NK-92 (cell line): ENCODE results near the gene NRROS.

Source experiments
- DNase-seq: peaks from one replicate; lab custom pipeline; 2025; ENCODE audit not compliant: unreplicated experiment; lab: John Stamatoyannopoulos, UW

NRROS gene

DNA sequence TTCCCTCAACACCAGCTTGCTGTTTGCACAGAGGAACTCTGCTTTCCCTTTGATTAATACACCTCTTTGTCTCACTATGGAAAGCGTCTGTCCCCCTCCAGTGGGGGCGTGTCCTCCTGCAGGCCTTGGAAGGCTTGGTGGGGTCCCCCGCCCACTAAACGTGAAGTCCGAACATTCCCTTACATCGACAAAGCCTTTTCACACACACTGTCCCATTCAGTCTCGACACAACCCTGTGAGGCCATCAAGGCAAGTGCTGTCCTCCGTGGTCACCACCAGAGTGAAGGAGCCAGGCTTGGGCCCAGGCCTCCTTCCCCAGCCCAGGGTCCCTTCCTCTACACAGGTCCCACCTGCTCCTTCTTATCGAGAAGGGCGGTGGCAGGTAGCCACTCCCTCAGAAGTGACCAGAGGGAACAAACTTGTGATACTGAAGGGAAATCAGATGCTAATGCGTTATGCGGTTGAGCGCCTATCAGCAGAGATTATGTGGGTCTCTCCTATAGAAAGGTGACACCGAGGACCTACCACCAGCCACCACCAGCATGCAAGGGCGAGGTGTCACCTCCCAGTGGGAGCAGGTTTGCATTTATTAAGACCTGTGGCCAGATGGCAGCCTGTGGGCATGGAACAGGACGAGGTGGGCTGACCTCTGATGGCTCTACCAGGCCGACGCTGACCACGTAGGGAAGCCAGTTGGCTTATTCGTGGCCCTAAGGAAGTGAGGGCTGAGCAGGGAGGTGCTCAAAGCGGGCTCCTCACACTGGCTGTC, 6.6 kb downstream of the NRROS start:
- DNase-seq: no peak

DNA sequence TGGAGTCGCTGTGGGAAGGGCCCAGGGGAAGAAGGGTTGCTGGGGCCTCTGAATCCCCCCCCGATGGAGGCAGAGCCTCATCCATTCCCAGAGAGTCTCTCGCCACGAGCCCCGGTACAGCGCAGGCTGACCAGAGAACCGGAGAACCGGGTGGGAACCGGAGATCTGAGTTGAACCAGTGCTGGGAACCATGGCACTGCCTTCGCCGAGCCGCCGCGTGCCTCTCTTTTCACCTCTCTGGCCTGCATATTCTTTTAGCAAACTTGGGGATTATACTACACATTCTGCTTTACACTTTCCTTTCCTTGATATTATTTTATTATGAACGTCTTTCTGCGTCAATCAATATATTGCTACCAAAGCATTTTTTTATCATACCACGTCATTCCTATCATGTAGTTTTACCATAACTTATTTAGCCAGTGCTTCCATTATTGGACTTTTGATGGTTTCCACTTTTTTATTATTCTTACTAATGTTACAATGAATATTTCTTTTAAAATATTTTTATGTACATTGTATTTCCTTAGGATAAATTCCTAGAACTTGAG, 7.2 kb downstream of the NRROS start:
- DNase-seq: no peak

DNA sequence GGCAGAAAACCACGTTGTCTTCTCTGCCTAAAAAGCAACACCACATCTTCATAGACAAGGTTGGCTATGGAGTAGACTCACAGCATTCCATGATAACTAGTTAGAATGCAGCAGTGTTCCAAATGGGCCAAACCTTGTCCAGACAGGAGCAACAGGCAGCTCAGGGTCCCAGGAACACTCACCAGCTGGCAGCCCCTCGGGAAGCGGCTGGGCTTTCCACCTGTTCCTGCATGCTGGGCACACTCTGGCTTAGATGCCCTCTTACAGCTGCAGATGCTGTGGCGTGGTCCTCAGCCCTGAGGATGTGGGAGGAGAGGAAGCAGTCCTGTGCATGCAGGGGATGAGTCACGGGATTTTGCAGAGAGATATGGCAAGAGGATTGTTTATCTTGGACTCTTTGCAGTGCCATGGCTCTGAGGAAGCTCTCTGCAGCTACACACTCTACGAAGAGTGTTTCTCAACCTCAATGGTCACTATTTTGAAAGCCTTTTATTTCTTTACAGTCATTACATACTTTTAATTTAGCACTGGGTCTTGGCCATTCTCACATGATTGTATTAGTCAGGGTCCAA, 11.3 kb downstream of the NRROS start:
- no peak for DNase-seq

DNA sequence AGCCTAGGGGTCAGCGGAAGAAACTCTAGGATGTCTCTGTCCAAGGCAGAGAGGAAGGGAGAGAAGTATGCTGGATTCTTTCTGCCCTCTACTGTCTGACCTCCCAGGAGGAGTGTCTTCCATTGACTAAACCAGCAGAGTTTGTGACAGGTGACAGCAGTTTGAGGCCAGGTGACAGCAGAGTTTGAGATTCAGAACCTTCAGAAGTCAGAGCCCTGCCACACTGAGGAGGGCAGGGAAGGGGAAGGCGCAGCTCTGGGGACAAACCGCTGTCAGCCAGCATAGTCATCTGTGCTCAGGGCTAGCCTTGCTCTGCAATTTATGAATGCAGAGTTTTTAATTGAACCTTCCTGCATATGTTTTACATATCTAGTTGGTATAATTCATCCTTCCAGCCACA, 12.3 kb downstream of the NRROS start:
- no peak for DNase-seq

DNA sequence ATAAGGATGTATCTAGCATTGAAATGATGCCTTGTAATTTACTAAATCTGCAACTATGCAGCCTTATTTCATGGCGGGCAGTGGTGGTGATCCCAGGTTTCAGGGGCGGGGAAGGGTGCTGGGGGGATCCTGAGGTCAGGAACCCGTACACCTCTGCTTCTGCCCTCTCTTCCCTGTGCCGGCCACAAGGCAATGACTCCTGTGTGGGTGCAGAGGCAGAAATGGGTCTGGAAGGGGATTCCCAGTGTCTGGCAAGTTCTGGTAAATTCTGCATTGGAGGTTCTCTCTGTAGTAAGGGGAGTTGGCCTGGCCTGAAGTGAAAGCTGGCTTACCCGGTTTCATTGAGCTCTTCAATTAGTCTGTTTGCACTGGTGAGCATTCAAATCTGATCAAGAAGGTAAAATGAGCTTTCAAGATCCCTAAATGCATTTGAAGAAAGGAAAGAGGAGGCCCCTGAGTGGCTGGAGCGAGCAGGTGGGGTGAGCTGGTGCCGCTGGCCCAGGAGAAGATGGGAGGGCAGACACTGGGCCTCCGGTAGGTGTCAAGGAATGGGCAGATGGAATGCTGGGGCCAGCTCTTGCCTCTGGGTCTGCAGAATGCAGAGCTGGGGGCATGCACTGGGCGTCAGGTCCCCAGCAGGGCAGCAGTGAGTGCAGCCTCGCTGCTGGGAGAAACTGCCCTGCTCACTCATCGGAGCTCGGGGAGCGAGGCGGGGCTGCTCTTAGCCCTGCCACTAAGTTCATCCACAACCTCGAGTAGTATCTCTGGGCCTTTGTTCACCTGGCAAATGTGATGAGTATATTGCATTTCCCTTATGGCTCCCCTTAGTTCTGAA, 13.7 kb downstream of the NRROS start:
- DNase-seq: no peak

DNA sequence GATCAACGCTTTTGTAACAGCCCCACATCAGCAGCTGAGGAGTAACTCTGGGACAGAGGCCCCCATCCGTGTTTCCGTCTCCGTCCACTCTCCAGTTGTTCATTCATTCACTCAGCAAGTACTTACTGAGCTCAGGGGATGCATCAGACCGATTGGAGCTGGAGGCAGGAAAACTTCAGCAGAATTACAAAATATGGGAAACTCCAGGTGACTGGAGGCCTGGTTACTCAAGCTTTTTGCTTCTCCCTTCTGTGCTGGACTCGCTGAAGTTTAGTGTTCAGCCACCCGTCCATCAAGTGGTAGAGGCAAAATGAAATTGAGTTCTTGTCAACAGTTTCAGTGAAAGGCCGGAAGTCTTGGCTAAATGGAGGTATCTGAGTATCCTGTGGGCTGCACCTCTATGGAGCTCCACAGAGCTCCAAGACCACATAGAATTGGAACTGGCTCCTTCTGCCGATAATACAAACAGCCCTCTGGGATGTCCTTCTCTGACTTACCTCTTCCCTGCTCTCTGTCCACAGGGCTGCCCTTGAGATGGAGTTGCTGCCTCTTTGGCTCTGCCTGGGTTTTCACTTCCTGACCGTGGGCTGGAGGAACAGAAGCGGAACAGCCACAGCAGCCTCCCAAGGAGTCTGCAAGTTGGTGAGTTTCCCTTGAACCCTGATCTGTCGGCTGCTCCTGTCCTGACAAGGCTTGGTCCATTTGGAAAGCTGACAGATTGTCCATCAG, 14.7 kb downstream of the NRROS start:
- no peak for DNase-seq

DNA sequence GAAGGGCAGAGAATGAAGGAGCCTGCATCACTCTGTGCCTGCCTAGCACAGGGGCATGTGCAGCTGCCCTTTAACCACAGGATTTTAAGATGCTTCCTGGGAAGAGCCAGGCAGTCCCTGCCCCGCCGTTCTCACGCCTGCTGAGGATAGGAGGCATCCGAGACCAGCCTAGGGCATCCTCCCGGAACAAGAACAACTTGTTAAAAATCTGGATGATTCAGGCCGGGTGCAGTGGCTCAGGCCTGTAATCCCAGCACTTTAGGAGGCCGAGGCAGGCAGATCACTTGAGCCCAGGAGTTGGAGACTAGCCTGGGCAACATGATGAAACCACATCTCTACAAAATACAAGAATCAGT, 15.2 kb downstream of the NRROS start:
- DNase-seq: no peak

DNA sequence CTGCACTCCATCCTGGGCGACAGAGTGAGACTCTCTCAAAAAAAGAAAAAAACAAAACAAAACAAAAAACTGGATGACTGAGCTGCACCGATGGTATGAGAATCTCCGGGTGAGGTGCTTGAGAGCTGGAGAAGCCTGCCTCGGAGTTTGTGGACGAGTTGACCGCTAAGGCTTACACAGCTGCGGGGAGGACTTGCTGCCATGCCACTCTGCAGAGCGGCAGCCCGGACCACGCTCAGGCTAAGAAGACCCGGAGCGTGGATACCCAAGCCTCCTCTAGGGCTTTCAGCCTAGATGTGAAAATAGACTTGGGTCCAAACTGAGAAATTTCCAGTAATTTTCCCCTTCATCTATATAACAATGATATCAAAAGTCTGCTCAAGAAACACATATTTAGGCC, 16.0 kb downstream of the NRROS start:
- no peak for DNase-seq

DNA sequence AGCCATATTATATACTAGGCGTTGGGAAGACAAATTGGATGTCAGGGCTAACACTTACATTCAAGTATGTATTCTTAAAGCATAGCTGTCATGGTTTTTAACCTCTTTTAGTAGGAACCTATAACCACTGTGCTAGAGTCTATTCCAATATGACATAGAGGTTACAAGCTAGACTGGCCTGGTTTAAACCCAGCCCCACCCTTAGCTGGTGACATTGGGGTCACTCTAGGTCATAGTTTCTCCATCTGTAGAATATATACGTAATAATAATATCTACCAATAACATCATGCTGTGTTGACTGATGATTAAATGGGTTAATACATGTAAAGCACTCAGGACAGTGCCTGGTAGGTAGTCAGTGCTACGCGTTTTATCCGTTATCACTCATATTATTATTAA, 16.7 kb downstream of the NRROS start:
- no peak for DNase-seq

DNA sequence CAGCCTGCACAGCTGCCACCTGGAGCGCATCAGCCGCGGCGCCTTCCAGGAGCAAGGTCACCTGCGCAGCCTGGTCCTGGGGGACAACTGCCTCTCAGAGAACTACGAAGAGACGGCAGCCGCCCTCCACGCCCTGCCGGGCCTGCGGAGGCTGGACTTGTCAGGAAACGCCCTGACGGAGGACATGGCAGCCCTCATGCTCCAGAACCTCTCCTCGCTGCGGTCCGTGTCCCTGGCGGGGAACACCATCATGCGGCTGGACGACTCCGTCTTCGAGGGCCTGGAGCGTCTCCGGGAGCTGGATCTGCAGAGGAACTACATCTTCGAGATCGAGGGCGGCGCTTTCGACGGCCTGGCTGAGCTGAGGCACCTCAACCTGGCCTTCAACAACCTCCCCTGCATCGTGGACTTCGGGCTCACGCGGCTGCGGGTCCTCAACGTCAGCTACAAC, 20.4 kb downstream of the NRROS start:
- DNase-seq: no peak

DNA sequence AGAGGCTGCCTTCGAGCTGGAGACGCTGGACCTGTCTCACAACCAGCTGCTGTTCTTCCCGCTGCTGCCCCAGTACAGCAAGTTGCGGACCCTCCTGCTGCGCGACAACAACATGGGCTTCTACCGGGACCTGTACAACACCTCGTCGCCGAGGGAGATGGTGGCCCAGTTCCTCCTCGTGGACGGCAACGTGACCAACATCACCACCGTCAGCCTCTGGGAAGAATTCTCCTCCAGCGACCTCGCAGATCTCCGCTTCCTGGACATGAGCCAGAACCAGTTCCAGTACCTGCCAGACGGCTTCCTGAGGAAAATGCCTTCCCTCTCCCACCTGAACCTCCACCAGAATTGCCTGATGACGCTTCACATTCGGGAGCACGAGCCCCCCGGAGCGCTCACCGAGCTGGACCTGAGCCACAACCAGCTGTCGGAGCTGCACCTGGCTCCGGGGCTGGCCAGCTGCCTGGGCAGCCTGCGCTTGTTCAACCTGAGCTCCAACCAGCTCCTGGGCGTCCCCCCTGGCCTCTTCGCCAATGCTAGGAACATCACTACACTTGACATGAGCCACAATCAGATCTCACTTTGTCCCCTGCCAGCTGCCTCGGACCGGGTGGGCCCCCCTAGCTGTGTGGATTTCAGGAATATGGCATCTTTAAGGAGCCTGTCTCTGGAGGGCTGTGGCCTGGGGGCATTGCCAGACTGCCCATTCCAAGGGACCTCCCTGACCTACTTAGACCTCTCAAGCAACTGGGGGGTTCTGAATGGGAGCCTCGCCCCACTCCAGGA, 21.1 kb downstream of the NRROS start:
- DNase-seq: no peak

DNA sequence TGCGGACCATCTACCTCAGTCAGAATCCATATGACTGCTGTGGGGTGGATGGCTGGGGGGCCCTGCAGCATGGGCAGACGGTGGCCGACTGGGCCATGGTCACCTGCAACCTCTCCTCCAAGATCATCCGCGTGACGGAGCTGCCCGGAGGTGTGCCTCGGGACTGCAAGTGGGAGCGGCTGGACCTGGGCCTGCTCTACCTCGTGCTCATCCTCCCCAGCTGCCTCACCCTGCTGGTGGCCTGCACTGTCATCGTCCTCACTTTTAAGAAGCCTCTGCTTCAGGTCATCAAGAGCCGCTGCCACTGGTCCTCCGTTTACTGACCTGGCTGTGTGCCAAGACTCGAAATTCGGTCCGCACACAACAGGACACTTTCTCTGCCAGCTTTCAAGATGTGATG, 21.9 kb downstream of the NRROS start:
- no peak for DNase-seq

DNA sequence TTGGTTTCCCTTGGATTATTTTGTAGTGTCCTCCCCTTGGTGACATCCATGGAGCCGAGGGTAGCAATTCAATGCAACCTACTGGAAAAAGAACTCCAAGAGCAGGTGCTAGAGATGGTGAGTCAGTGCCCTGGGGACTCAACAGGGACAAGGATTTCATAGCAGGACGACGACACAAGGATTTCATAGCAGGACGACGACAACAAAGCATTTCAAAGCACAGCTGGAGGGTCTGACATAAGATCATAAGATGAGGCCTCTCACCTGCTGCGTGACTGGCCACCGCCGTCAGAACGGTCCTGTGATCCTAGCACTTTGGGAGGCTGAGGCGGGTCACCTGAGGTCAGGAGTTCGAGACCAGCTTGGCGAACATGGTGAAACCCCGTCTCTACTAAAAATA, 22.5 kb downstream of the NRROS start:
- DNase-seq: no peak

DNA sequence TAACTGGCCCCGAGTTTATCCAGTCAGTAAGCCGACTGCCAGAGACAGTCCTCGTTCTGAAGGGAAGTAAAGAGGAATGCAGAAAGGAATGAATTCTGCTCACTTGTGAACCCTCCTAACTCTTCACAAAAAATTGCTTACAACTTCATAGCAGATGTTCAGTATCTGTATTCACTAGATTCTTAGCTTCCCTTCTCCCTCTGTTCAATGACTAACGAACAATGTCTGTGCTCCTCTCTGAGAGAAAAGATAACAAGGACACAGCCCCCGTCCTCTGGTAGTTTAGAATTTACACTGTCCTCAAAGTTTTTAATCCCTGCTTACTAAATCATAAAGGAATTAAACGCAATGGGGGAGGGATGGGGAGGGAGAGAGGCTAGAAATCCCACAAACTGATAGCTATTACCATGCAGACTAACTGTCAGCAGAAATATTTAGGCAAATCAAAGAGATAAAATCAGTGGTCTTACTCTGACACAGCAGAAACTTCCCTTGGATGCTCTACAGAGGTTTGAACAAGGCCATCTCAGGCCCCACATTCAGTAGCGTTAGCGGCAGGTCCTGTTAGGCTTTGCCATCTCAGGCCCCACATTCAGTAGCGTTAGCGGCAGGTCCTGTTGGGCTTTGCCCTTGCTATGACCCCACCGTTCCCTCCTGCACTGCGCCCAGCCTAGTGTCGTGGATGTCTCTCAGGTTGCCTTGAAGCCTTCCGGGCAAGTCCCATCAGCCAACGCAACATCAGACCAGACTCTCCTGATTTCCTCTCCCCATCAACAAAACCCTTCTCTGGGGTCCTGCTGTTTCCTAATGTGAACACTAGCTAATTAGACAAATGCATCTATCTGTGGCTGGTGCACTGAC, 23.4 kb downstream of the NRROS start:
- no peak for DNase-seq

DNA sequence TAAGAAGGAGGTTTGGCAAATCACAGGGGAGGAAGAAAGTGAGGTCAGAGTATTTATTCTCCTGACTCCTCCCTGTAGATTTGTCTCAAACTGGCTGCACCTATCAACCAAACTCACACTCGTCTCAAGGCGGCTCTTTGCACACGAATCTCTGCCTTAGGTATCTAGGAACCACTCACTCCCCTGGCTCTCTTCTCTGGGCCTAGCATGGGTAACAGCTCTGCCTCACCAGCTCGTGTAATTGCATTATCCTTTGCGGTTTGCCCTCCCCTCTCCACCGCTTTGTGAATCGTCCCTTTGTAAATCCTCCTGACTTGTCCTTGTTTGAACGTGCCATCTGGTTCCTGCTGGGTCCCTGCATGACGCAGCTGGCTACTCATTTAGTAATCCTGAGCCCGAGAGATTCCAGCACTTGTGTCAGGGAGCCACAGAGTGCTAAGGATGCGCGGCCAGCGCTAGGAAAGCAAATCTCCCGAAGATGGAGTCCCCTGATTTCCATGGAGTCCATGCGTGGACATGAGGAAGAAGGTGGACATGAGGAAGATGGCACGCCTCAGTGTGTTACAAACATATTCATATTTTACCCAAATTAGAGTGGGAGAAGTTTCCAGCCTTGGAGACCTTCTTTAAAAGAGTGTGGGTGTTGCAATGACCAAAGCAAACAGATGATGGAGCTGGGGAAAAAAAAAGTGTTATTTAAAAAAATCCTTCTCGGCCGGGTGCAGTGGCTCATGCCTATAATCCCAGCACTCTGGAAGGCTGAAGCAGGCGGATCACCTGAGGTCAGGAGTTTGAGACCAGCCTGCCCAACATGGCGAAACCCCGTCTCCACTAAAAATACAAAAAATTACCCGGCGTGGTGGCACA, 26.7 kb downstream of the NRROS start:
- DNase-seq: no peak

DNA sequence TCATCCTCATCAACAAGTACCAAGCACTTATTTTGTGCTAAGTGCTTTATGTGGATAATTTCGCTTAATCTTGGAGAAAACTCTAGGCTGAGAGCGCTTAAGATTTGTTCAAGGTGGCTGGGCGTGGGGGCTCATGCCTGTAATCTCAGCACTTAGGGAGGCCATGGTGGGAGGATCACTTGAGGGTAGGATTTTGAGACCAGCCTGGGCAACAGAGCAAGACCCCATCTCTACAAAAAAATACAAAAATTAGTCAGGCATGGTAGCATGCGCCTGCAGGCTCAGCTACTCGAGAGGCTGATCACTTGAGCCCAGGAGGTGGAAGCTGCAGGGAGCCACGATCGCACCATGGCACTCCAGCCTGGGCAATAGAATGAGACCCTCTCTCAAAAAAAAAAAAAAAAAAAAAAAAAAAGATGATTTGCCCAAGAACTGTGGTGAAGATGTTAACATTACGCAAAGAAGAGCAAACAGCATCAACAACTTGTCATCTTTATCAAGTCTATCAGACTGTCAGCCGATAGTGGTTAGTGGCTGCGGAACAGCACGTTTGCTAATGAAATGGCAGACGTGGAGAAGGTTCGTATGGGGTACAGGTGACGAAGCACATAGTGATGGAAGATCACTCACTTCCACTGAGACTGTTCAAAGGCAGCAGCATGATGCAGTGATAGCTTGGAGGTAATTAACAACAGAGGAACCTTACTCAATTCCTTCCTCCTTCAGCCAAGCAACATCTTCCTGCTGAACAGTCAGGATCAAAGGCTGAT, 27.7 kb downstream of the NRROS start:
- no peak for DNase-seq

DNA sequence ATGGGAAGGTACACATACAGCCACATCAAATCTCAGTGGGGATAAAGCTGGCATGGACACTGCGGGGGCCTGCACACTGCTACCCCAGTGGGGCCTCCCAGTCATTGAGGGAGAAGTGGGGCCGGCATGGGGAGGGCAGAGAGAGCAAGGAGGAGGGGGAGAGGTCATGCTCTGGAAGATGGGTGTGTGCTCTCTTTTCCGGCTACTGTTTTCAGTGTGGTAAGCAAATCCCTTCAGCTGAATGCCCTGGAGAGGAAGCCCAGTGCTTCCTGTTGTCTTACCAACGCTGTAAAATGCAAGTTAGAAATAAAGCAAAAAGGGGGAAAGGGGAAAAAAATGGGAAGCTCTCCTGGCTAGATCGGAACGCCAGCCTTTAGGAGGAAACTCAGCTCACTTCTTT, 30.8 kb downstream of the NRROS start:
- DNase-seq: no peak

DNA sequence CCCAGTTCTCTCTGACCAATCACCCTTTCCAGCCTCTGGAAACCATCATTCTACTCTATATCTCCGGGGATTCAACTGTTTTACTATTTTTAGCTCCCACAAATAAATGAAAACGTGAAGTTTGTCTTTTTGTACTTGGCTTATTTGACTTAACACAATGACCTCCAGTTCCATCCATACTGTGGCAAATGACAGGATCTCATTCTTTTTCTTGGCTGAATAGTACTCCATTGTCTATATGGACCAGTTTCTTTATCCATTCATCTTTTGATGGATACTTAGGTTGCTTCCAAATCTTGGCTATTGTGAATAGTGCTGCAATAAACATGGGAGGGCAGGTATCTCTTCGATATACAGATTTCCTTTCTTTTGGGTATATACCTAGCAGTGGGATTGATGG, 34.1 kb downstream of the NRROS start:
- no peak for DNase-seq
